Body of pancreas (tissue), 4 donors: ENCODE measurements around the gene BCL2.

Source experiments
- CTCF ChIP-seq, 7 experiments: fragments of 450-650 bp in 4 of 7; fragments of 200-600 bp in 3 of 7; sonication (generic) in 3 of 7; IDR thresholded peaks; one replicate each; pipeline ENCODE4 v1.5.1; 2016 to 2019; ENCODE audit warnings: antibody characterized with exemption in 7 of 7
- POLR2A ChIP-seq, 3 donors: fragments of 450-650 bp; IDR thresholded peaks; one replicate each; pipeline ENCODE4 v1.6.1; 2016; ENCODE audit warnings: antibody characterized with exemption in 3 of 3, mild to moderate bottlenecking in 2 of 3

GRCh38 chr18:63138436-63139340 is 180.9 kb downstream of the BCL2 start:
- TF ChIP-seq CTCF (IDR thresholded peaks at IDR 0.05) = no peak
- TF ChIP-seq POLR2A (IDR thresholded peaks at IDR 0.05) = no peak
